ENCODE data around the gene KIAA1549.

The KIAA1549 gene

DNA sequence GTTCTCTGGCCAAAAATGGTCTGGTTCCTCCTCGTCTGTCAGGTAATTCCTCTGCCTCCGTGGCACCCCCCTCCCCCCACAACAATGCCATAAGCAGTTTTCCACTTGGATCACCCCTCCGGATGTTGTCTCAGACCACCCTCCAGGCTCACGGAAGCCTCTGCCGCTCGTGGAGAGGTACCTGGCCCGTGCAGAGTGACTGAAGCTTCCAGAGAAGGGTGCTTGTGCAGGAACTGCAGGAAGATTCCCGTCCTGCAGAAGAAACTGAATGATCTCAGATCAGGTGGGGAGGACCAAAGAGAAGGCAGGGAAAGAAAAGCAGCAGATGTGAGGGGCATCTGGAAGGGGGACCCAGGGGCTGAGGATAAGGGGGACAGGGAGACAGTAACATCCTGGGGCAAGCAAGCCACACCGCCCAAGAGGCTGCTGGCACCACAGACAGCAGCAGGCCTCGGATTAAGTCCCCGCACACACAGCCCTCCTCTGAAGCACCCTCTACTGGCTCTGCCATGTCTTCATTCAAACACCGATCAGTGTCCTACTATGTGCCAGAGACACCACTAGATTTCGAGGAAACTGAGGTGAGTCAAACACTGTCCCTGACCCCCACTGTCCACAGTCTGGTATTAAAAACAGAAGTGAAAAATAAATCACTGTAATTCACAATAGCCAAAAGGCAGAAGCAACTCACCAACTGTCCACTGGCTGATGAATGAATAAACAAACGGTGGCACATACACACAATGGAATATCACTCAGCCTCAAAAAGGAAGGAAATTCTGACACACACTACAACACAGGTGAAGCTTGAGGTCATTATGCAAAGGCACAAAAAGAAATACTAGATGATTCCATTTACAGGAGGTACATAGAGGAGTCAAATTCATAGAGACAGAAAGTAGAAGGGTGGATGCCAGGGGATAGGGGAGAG, 26.4 kb downstream of the KIAA1549 start:
- Histone ChIP-seq H3K27ac (ENCODE audit: low read length) (no peak overlapping the region), H3K4me1 (ENCODE audit: low read length) (no peaks in the 10 kb centered on the region), H3K27me3 (ENCODE audit: low read depth, low read length) (no peaks in the 10 kb centered on the region), H3K4me3 (ENCODE audit: low read length) (no peak overlapping the region), H3K36me3 (replicated peaks; ENCODE audit: low read depth, low read length) (no peaks in the 10 kb centered on the region), H4K20me1 (ENCODE audit: insufficient read depth, low read length) (no peaks in the 10 kb centered on the region), H3K79me2 (ENCODE audit: low read length) (no peaks in the 10 kb centered on the region), H3K9ac (ENCODE audit: low read length) (no peak overlapping the region), H3K4me2 (ENCODE audit: low read length) (no peak overlapping the region), H2AFZ (ENCODE audit: low read depth, low read length) (no peak overlapping the region), H3K9me3 (ENCODE audit: insufficient read depth, low read length) (no peaks in the 10 kb centered on the region)
- TF ChIP-seq EZH2phosphoT487 (IDR thresholded peaks at IDR 0.05; ENCODE audit: low read depth), result no peak
- TF ChIP-seq, protein P1, sequence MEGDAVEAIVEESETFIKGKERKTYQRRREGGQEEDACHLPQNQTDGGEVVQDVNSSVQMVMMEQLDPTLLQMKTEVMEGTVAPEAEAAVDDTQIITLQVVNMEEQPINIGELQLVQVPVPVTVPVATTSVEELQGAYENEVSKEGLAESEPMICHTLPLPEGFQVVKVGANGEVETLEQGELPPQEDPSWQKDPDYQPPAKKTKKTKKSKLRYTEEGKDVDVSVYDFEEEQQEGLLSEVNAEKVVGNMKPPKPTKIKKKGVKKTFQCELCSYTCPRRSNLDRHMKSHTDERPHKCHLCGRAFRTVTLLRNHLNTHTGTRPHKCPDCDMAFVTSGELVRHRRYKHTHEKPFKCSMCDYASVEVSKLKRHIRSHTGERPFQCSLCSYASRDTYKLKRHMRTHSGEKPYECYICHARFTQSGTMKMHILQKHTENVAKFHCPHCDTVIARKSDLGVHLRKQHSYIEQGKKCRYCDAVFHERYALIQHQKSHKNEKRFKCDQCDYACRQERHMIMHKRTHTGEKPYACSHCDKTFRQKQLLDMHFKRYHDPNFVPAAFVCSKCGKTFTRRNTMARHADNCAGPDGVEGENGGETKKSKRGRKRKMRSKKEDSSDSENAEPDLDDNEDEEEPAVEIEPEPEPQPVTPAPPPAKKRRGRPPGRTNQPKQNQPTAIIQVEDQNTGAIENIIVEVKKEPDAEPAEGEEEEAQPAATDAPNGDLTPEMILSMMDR (IDR thresholded peaks at IDR 0.05; ENCODE audit: low read depth, low read length), result no peak

DNA sequence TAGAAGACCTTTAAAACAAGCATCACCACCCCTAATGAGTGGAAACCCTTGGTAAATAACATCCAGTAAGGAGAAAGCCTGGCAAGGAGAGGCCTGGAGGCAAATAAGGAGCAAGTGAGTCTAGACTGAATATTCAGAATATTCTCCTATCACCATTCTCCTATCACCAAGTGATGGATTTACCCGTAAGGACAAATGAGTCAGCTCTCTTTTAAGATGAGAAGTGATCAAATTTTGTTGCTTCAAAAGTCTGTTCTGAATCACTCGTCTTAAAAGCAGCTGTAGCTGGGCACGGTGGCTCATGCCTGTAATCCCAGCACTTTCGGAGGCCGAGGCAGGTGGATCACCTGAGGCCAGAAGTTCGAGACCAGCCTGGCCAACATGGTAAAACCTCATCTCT, 28.4 kb downstream of the KIAA1549 start:
- Histone ChIP-seq H3K27me3 (ENCODE audit: low read depth, low read length) (no peaks in the 10 kb centered on the region), H3K4me1 (ENCODE audit: low read length) (no peaks in the 10 kb centered on the region), H4K20me1 (ENCODE audit: insufficient read depth, low read length) (no peaks in the 10 kb centered on the region), H3K4me3 (ENCODE audit: low read length) (no peak overlapping the region), H3K36me3 (replicated peaks; ENCODE audit: low read depth, low read length) (no peaks in the 10 kb centered on the region), H2AFZ (ENCODE audit: low read depth, low read length) (no peak overlapping the region), H3K9me3 (ENCODE audit: insufficient read depth, low read length) (no peaks in the 10 kb centered on the region), H3K27ac (ENCODE audit: low read length) (no peak overlapping the region), H3K9ac (ENCODE audit: low read length) (no peak overlapping the region), H3K79me2 (ENCODE audit: low read length) (no peaks in the 10 kb centered on the region), H3K4me2 (ENCODE audit: low read length) (no peak overlapping the region)
- TF ChIP-seq, protein P1 (IDR thresholded peaks at IDR 0.05; ENCODE audit: low read depth, low read length), result no peak
- TF ChIP-seq EZH2phosphoT487 (IDR thresholded peaks at IDR 0.05; ENCODE audit: low read depth), result no peak

DNA sequence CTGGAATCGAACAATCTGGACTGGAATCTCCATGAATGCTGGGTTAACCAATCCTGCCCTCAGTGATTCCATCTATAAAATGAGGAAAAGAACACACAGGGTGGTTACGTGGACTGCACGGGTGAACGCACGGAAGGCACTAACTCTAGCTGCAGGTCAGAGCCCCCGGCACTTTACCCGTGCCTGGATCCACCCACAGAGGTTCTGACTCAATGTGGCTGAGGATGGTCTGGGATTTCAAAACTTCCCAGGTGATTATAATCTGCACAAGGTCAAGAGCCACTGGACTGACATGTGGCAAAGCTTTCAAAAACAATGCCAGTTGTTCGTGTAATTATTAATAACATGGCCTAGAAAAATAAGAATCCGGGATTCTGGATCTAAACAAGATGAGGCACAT, 29.2 kb downstream of the KIAA1549 start:
- Histone ChIP-seq H3K9ac (ENCODE audit: low read length) (no peak overlapping the region), H3K4me1 (ENCODE audit: low read length) (no peaks in the 10 kb centered on the region), H3K27me3 (ENCODE audit: low read depth, low read length) (no peaks in the 10 kb centered on the region), H3K4me2 (ENCODE audit: low read length) (no peak overlapping the region), H3K36me3 (replicated peaks; ENCODE audit: low read depth, low read length) (no peaks in the 10 kb centered on the region), H3K9me3 (ENCODE audit: insufficient read depth, low read length) (no peaks in the 10 kb centered on the region), H3K27ac (ENCODE audit: low read length) (no peak overlapping the region), H2AFZ (ENCODE audit: low read depth, low read length) (no peak overlapping the region), H4K20me1 (ENCODE audit: insufficient read depth, low read length) (no peaks in the 10 kb centered on the region), H3K4me3 (ENCODE audit: low read length) (no peak overlapping the region), H3K79me2 (ENCODE audit: low read length) (no peaks in the 10 kb centered on the region)
- TF ChIP-seq, protein P1 (IDR thresholded peaks at IDR 0.05; ENCODE audit: low read depth, low read length), result no peak
- TF ChIP-seq EZH2phosphoT487 (IDR thresholded peaks at IDR 0.05; ENCODE audit: low read depth), result no peak

DNA sequence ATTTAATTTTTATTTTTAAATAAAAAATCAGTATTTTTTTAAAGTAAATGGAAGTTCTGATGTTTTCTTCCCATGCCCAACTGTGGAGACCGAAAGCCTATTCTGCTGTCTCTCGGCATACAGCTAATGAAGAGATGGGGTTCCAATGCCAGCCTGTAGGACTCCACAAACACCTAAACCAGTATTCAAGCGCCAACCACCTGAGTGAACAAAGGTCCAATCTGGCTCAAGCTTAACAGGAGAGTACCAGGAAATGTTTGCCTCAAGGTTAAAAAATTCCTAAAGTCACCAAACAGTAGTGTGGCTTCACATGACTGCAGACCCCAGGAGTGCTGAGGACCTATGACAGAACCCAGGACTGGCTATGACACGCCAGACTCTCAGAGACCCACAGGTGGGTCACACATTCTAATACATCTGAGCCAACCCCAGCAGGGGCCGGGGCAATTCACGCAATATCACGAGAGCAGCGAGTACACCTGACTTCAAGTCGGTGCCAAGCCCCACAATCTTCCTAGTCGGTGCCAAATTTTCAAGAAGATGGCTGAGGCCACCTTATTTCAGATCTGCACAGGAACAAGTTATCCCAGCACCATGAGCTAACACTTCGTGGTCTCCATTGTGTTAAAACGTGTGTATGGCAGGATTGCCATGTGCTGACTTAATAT, 31.6 kb downstream of the KIAA1549 start:
- H3K9me3 ChIP-seq (ENCODE audit: insufficient read depth, low read length), result no peaks in the 10 kb centered on the region
- no peaks in the 10 kb centered on the region for H3K27me3 ChIP-seq (ENCODE audit: low read depth, low read length)
- H3K4me2 ChIP-seq (ENCODE audit: low read length), result no peak overlapping the region
- no peaks in the 10 kb centered on the region for H4K20me1 ChIP-seq (ENCODE audit: insufficient read depth, low read length)
- no peak overlapping the region for H3K9ac ChIP-seq (ENCODE audit: low read length)
- no peak overlapping the region for H2AFZ ChIP-seq (ENCODE audit: low read depth, low read length)
- no peak overlapping the region for H3K4me3 ChIP-seq (ENCODE audit: low read length)
- H3K27ac ChIP-seq (ENCODE audit: low read length), result no peak overlapping the region
- no peaks in the 10 kb centered on the region for H3K79me2 ChIP-seq (ENCODE audit: low read length)
- TF ChIP-seq EZH2phosphoT487 (IDR thresholded peaks at IDR 0.05; ENCODE audit: low read depth), result no peak
- TF ChIP-seq, protein P1 (IDR thresholded peaks at IDR 0.05; ENCODE audit: low read depth, low read length), result no peak
- no peaks in the 10 kb centered on the region for H3K4me1 ChIP-seq (ENCODE audit: low read length)
- H3K36me3 ChIP-seq (replicated peaks; ENCODE audit: low read depth, low read length), result no peaks in the 10 kb centered on the region

All from OCI-LY3 (cell line).